ENCODE measurements around the gene PRR20G.

PRR20G gene

GRCh38 chr3:127264292-127264691, 23.6 kb downstream of the PRR20G start:
- no peak for DNase-seq (ENCODE audit: low read depth)
- TF ChIP-seq CTCF (IDR thresholded peaks at IDR 0.05; ENCODE audit: low read depth, low read length) (no peak), MYC (IDR thresholded peaks at IDR 0.05; ENCODE audit: low read depth, low read length) (no peak), POLR2A (IDR thresholded peaks at IDR 0.05; ENCODE audit: extremely low read depth, insufficient read length) (no peak), MAX (IDR thresholded peaks at IDR 0.05; ENCODE audit: low read depth, low read length) (no peak)
- H3K4me3 ChIP-seq (ENCODE audit: low read depth, low read length) = no peak overlapping the region

GRCh38 chr3:127263586-127264231, 24.1 kb downstream of the PRR20G start:
- H3K4me3 ChIP-seq (ENCODE audit: low read depth, low read length) = no peak overlapping the region
- no peak for TF ChIP-seq POLR2A (IDR thresholded peaks at IDR 0.05; ENCODE audit: extremely low read depth, insufficient read length)
- no peak for TF ChIP-seq MAX (IDR thresholded peaks at IDR 0.05; ENCODE audit: low read depth, low read length)
- TF ChIP-seq CTCF (IDR thresholded peaks at IDR 0.05; ENCODE audit: low read depth, low read length) = no peak
- no peak for TF ChIP-seq MYC (IDR thresholded peaks at IDR 0.05; ENCODE audit: low read depth, low read length)
- no peak for DNase-seq (ENCODE audit: low read depth)

- DNase-seq (ENCODE audit: low read depth) = no peak
- TF ChIP-seq CTCF (IDR thresholded peaks at IDR 0.05; ENCODE audit: low read depth, low read length) (no peak), POLR2A (IDR thresholded peaks at IDR 0.05; ENCODE audit: extremely low read depth, insufficient read length) (no peak), MYC (IDR thresholded peaks at IDR 0.05; ENCODE audit: low read depth, low read length) (no peak), MAX (IDR thresholded peaks at IDR 0.05; ENCODE audit: low read depth, low read length) (no peak)
- H3K4me3 ChIP-seq (ENCODE audit: low read depth, low read length) = no peak overlapping the region
Measured at GRCh38 chr3:127263037-127263436, 24.8 kb downstream of the PRR20G start.

GRCh38 chr3:127262533-127262932, 25.3 kb downstream of the PRR20G start:
- H3K4me3 ChIP-seq (ENCODE audit: low read depth, low read length) = no peak overlapping the region
- TF ChIP-seq POLR2A (IDR thresholded peaks at IDR 0.05; ENCODE audit: extremely low read depth, insufficient read length) (no peak), MAX (IDR thresholded peaks at IDR 0.05; ENCODE audit: low read depth, low read length) (no peak), CTCF (IDR thresholded peaks at IDR 0.05; ENCODE audit: low read depth, low read length) (no peak), MYC (IDR thresholded peaks at IDR 0.05; ENCODE audit: low read depth, low read length) (no peak)
- no peak for DNase-seq (ENCODE audit: low read depth)

- no peak for DNase-seq (ENCODE audit: low read depth)
- TF ChIP-seq MAX (IDR thresholded peaks at IDR 0.05; ENCODE audit: low read depth, low read length) (no peak), POLR2A (IDR thresholded peaks at IDR 0.05; ENCODE audit: extremely low read depth, insufficient read length) (no peak)
- no peak overlapping the region for H3K4me3 ChIP-seq (ENCODE audit: low read depth, low read length)
Measured at GRCh38 chr3:127261925-127262324, 25.9 kb downstream of the PRR20G start.

- DNase-seq (ENCODE audit: low read depth) = no peak
- H3K4me3 ChIP-seq (ENCODE audit: low read depth, low read length) = no peak overlapping the region
- no peak for TF ChIP-seq CTCF (IDR thresholded peaks at IDR 0.05; ENCODE audit: low read depth, low read length)
- no peak for TF ChIP-seq MYC (IDR thresholded peaks at IDR 0.05; ENCODE audit: low read depth, low read length)
Measured at GRCh38 chr3:127260826-127261555, 26.9 kb downstream of the PRR20G start.

Data from NB4 (cell line).